Right lobe of liver (tissue), 4 donors: Measurements from ENCODE around the gene ZBTB48.

Experiments
- CTCF ChIP-seq, 4 donors: fragments of 200-600 bp in 3 of 4; fragments of 450-650 bp in 1 of 4; IDR thresholded peaks; one replicate each; pipeline versions ENCODE4 v1.5.1 to v1.8.0; 2016 to 2022; ENCODE audit warnings: antibody characterized with exemption in 4 of 4, mild to moderate bottlenecking in 2 of 4
- POLR2A ChIP-seq: fragments of 450-650 bp; IDR thresholded peaks from one replicate; pipeline ENCODE4 v1.6.1; 2017; ENCODE audit warnings: antibody characterized with exemption, mild to moderate bottlenecking
- donor health status: DM: no; HTN: no; CAD: no.
- donor health status: DM: no; HTN: no; CAD: no.
- donor health status: DM: no; HTN: yes; CAD: no.

DNA sequence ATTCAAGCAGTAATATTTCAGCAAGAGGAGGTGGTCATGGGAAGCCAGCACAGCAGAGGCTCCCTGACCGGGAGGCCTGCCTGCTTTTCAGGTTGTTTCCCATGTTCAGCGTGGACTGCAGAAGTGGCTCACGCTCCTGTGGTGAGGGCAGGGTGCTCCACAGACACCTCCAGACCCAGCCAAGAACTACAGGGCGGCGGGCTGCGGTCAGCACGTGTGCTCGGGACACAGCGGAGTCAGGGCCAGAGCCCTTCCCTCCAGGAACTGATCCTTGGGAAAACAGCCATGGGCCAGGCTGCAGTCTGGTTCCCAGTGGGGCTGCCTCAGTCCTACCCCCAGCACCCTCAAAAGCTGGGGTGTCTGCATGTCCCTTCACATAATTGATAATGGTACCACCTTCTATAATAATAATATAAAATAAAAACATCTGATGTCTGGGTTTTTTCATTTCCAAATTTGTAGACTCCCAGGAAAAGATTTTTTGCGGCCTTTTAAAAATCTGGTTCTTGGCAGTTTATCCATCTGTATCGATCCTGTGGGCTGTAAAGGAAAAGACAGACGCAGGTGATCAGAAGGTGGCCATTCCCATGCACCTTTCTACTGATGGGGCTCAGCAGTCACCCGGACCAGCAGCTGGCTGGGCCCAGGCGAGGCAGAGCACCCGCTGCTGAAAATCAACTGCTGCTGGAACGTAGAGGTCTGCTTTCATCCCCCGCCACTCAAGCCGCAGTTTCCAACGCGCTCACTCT is 55.5 kb downstream of the ZBTB48 start:
- TF ChIP-seq CTCF (IDR thresholded peaks at IDR 0.05), result no peak
- no peak for TF ChIP-seq POLR2A
